ENCODE data around the gene ACTN3.

DNA sequence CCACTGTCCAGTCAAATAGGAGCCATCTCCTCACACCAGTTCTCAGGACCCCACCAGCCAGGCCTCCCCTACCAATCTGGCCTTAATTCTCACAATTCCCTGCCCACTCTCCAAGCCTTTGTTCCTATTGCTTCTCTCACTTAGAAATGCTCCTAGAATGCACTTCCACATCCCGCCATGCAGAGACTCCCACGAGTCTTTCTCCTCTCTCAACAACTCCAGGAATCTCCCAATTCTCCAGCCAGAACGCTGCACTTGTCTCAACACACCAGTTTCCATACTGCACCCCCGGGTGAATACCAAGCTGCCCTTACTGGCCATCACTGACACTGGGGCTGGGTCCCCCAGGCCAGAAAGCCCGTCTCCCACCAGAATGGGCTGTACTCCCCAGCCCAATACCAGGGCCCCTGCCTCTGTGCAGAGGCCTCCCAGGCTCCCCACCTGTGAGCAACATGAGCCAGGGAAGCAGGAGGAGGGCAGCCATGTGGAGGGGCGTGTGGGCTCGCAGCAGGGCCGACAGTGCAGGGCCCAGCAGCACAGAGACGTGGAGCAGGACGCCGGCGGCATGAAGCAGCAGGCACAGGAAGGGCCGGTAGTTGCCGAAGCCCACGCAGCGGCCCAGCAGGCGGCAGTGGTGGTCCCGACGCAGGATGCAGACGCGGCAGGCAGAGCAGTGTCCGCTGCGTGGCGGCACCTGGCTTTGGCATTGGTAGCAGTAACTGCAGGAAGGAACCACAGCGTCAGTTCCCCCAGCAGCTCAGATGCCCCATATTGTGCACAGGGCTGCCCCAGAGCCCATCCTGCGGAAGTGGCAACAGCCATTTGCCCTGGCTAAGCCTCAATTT lies 3.2 kb upstream of the ACTN3 start:
- TF ChIP-seq, protein P1, sequence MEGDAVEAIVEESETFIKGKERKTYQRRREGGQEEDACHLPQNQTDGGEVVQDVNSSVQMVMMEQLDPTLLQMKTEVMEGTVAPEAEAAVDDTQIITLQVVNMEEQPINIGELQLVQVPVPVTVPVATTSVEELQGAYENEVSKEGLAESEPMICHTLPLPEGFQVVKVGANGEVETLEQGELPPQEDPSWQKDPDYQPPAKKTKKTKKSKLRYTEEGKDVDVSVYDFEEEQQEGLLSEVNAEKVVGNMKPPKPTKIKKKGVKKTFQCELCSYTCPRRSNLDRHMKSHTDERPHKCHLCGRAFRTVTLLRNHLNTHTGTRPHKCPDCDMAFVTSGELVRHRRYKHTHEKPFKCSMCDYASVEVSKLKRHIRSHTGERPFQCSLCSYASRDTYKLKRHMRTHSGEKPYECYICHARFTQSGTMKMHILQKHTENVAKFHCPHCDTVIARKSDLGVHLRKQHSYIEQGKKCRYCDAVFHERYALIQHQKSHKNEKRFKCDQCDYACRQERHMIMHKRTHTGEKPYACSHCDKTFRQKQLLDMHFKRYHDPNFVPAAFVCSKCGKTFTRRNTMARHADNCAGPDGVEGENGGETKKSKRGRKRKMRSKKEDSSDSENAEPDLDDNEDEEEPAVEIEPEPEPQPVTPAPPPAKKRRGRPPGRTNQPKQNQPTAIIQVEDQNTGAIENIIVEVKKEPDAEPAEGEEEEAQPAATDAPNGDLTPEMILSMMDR (conservative IDR thresholded peaks at IDR 0.05; ENCODE audit: low read length) = peak; percentile 83
- TF ChIP-seq EZH2phosphoT487 (IDR thresholded peaks at IDR 0.05; ENCODE audit: borderline replicate concordance, low read depth, low read length) = no peak
